Endothelial cell of umbilical vein (primary cell): ENCODE results near the gene ALK. TPM values are rescaled to one million over a fixed set of nuclear protein-coding genes. Genes with fewer than 3 reads are reported as not detected.

Source experiments
- BruUV-seq: library from RNA; stranded (reverse); fragments of 400-500 nt; replicated peaks from 2 replicates; lab custom pipeline; 2021; lab: Mats Ljungman, UMichigan
- CTCF ChIA-PET: fragments of 300-600, 350-600 bp; sonication (Branson Sonifier 250); formaldehyde crosslinking; loops from one replicate; lab custom pipeline; 2021; ENCODE audit warnings: antibody characterized with exemption, inconsistent platforms; lab: Charles Lee
- POLR2A ChIA-PET: fragments of 300-600, 350-600 bp; sonication (Branson Sonifier 250); formaldehyde crosslinking; loops from one replicate; lab custom pipeline; 2021; ENCODE audit warnings: antibody characterized with exemption, inconsistent platforms; lab: Charles Lee
- DNase-seq: peaks from one replicate; pipeline ENCODE4 v3.0.0-alpha.2; 2011; ENCODE audit warnings: low read depth, low spot score
- FAIRE-seq: peaks from 2 replicates; lab custom pipeline; 2011; peaks lifted over from hg19 to GRCh38; lab: Jason Lieb, UNC
- H2AFZ ChIP-seq: 2 replicates; pipeline ENCODE4 v1.6.0; 2012; ENCODE audit warnings: low read depth, low read length, control low read depth, inconsistent platforms
- H3K27ac ChIP-seq: 2 replicates; pipeline ENCODE4 v1.5.1; 2011; ENCODE audit warnings: low read depth, mild to moderate bottlenecking, control low read depth, low read length, moderate library complexity; ENCODE audit not compliant: insufficient read depth
- H3K27me3 ChIP-seq, 2 experiments: 2 replicates each; pipeline versions ENCODE4 v1.6.0 to v1.6.1; 2011; ENCODE audit warnings: low read length in 2 of 2, mixed read lengths in 1 of 2; ENCODE audit not compliant: control insufficient read depth in 2 of 2, insufficient read depth in 2 of 2
- H3K36me3 ChIP-seq, 2 experiments: 2 replicates in 1 of 2; 3 replicates in 1 of 2; pipeline ENCODE4 v1.5.1; 2011; ENCODE audit warnings: low read length in 2 of 2, mild to moderate bottlenecking in 1 of 2, moderate library complexity in 1 of 2; ENCODE audit not compliant: control insufficient read depth in 2 of 2, insufficient read depth in 2 of 2; ENCODE audit errors: extremely low read depth in 1 of 2
- H3K4me1 ChIP-seq: 3 replicates; pipeline ENCODE4 v1.5.1; 2011; ENCODE audit warnings: mild to moderate bottlenecking, low read length; ENCODE audit not compliant: control insufficient read depth, insufficient read depth; ENCODE audit errors: extremely low read depth
- H3K4me2 ChIP-seq: 2 replicates; pipeline ENCODE4 v1.6.1; 2011; ENCODE audit warnings: low read length, control low read depth, mixed read lengths; ENCODE audit not compliant: insufficient read depth
- H3K4me3 ChIP-seq, 3 experiments: fragments of 200-600 bp in 1 of 3; sonication (generic), shearing (Covaris generic) in 1 of 3; replicated peaks in 1 of 3; 2 replicates each; pipeline ENCODE4 v1.5.1; 2011 to 2016; ENCODE audit warnings: control low read depth in 3 of 3, low read length in 3 of 3, mild to moderate bottlenecking in 2 of 3, inconsistent platforms in 1 of 3, low read depth in 1 of 3, moderate library complexity in 1 of 3; ENCODE audit not compliant: insufficient read depth in 1 of 3
- H3K79me2 ChIP-seq: 2 replicates; pipeline ENCODE4 v1.6.0; 2012; ENCODE audit warnings: low read length, inconsistent platforms; ENCODE audit not compliant: control insufficient read depth, insufficient read depth
- H3K9ac ChIP-seq: replicated peaks from 2 replicates; pipeline ENCODE3; 2011; ENCODE audit warnings: low read length, control low read depth; ENCODE audit not compliant: insufficient read depth; ENCODE audit errors: extremely low read depth
- H3K9me1 ChIP-seq: replicated peaks from 3 replicates; pipeline ENCODE4 v1.6.0; 2011; ENCODE audit warnings: mild to moderate bottlenecking, low read length; ENCODE audit not compliant: control insufficient read depth, insufficient read depth; ENCODE audit errors: extremely low read depth
- H3K9me3 ChIP-seq: replicated peaks from 2 replicates; pipeline ENCODE4 v1.5.1; 2012; ENCODE audit warnings: low read length, inconsistent platforms; ENCODE audit not compliant: control insufficient read depth, insufficient read depth
- H4K20me1 ChIP-seq: replicated peaks from 2 replicates; pipeline ENCODE3; 2011; ENCODE audit warnings: mild to moderate bottlenecking, low read length; ENCODE audit not compliant: control insufficient read depth, insufficient read depth; ENCODE audit errors: extremely low read depth
- EZH2 ChIP-seq: IDR thresholded peaks from 2 replicates; pipeline ENCODE4 v1.6.1; 2012; ENCODE audit warnings: borderline replicate concordance, low read depth, mild to moderate bottlenecking, moderate library complexity, low read length, inconsistent platforms; ENCODE audit not compliant: severe bottlenecking
- FOS ChIP-seq: IDR thresholded peaks from 2 replicates; pipeline ENCODE4 v1.6.1; 2011; ENCODE audit warnings: mild to moderate bottlenecking, low read length, moderate library complexity, borderline replicate concordance; ENCODE audit not compliant: insufficient read depth
- GATA2 ChIP-seq: IDR thresholded peaks from 2 replicates; pipeline ENCODE4 v1.7.0; 2011; ENCODE audit warnings: low read depth, mild to moderate bottlenecking, moderate library complexity, mixed read lengths, low read length; ENCODE audit not compliant: insufficient read length, insufficient read depth
- JUN ChIP-seq: IDR thresholded peaks from 2 replicates; pipeline ENCODE4 v1.6.1; 2011; ENCODE audit warnings: borderline replicate concordance, low read depth; ENCODE audit not compliant: insufficient read length, insufficient read depth
- MYC ChIP-seq: IDR thresholded peaks from one replicate; pipeline ENCODE4 v1.6.1; 2011; ENCODE audit warnings: mild to moderate bottlenecking, low read depth, low read length
- POLR2A ChIP-seq: IDR thresholded peaks from 2 replicates; pipeline ENCODE4 v1.6.1; 2012; ENCODE audit warnings: low read depth, mild to moderate bottlenecking, control low read depth, low read length
- POLR2AphosphoS5 ChIP-seq: IDR thresholded peaks from 2 replicates; pipeline ENCODE4 v1.6.1; 2012; ENCODE audit warnings: low read depth, mild to moderate bottlenecking, control low read depth, low read length, moderate library complexity; ENCODE audit not compliant: insufficient read depth
- dilution Hi-C: fragments of 300-500 bp; cut with MboI; formaldehyde crosslinking; loops from one replicate; pipeline ENCODE4 v1.15.0; 2019; ENCODE audit warnings: low sequenced_read_pairs; ENCODE audit not compliant: extremely low pct_ligation_motif_present
- intact Hi-C: fragments of 100-400 bp; cut with micrococcal nuclease; formaldehyde crosslinking; loops from one replicate; pipeline ENCODE4 v1.10.0; 2022
- polyA plus RNA-seq, 4 experiments: library from polyadenylated mRNA; depleted of rRNA in 3 of 4; stranded (reverse) in 3 of 4; unstranded in 1 of 4; fragments of >200 nt; gene quantifications; 2 replicates each; pipeline versions ENCODE4 v1.2.1 to v1.2.3, GENCODE V29; 2011 to 2012; ENCODE audit warnings: missing spikeins in 1 of 4
- total RNA-seq: library from RNA; stranded (reverse); gene quantifications from 2 replicates; pipeline ENCODE4 v1.2.3, GENCODE V29; 2021
- TF ChIP-seq, protein P1 (sequence below): IDR thresholded peaks from 2 replicates; pipeline ENCODE4 v1.6.1; 2011; ENCODE audit not compliant: insufficient read depth, insufficient read length
- TF ChIP-seq, protein P2 (sequence below), 2 donors: IDR thresholded peaks; 1 replicate in 1 of 2; 2 replicates in 1 of 2; pipeline ENCODE4 v1.5.1; 2011; ENCODE audit warnings: low read length in 2 of 2, mild to moderate bottlenecking in 2 of 2, moderate library complexity in 2 of 2, control low read depth in 1 of 2, inconsistent platforms in 1 of 2, low read depth in 1 of 2; ENCODE audit not compliant: insufficient read depth in 1 of 2; ENCODE audit errors: extremely low read depth in 1 of 2

ALK gene
- total and polyA plus RNA-seq, 2 donors (not counting 3 experiments of a cell fraction or from before 2014, with no cell fraction given), result not detected

DNA sequence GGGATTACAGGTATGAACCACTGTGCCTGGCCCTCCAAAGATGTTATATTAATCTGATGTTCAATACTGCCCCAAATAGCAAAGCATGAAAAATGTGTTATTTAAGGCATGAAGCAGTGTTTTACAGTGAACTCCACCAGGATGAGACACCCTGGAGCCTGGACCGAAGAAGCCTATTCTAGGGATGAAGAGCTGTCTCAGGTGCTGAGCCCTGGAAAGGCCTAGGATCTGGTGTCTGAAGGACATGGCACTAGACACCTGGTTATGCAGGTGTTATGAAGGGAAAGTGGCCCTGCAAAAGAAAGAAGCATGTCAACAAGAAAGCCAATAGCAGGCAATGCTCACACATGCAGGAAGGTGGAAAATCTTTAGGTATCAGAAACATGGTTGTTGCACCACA is 431.8 kb downstream of the ALK start:
- ChIA-PET POLR2A (no interaction called here), CTCF (no interaction called here)
- no peaks in the 10 kb centered on the region for H4K20me1 ChIP-seq
- FAIRE-seq (no peak), DNase-seq (no peak)
- H3K27ac ChIP-seq, result no peak overlapping the region
- H3K79me2 ChIP-seq, result no peaks in the 10 kb centered on the region
- no peak overlapping the region for H3K9ac ChIP-seq
- dilution Hi-C loops, result no loop called here
- H3K9me1 ChIP-seq, result no peaks in the 10 kb centered on the region
- H3K4me3 ChIP-seq, result no peak overlapping the region
- no peak overlapping the region for H3K4me2 ChIP-seq
- TF ChIP-seq POLR2A, result no peak
- no peak for TF ChIP-seq FOS
- TF ChIP-seq POLR2AphosphoS5, result no peak
- TF ChIP-seq, protein P1, sequence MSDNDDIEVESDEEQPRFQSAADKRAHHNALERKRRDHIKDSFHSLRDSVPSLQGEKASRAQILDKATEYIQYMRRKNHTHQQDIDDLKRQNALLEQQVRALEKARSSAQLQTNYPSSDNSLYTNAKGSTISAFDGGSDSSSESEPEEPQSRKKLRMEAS, result no peak
- no peak for TF ChIP-seq JUN
- TF ChIP-seq GATA2, result no peak
- H3K27me3 ChIP-seq, result no peaks in the 10 kb centered on the region
- no peaks in the 10 kb centered on the region for H3K36me3 ChIP-seq
- no peaks in the 10 kb centered on the region for H3K4me1 ChIP-seq
- peaks cover 4% of the 10 kb centered on the region for H3K9me3 ChIP-seq
- intact Hi-C loops, result no loop called here
- BruUV-seq, result no TSS peak
- H2AFZ ChIP-seq, result no peak overlapping the region

DNA sequence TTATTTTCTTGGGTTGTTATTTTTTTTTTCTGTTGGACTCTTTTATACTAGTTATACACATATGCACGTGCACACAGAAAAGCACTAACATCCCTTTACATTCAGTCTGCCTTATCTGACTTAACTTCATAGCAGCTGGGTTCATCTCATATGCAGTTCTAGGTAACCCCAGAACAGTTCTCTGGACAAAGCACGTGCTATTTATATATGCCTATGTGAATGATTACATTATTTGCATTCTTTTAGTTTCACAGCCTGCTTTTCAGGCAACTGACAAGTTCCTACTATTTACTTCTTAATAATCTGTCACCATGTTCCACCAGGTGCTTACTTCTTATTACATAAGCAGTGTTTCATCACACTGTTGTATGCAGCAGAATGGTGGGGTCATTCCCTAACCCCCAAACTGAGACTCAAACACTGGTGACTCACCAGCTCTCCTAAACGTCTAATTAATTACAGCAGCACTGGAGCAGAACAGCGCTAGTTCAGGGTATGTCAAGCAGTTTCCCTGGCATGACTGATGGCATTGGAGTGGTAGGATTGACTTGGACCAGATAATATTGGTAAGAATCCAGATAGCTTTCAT is 433.3 kb downstream of the ALK start:
- Histone ChIP-seq H3K4me1 (no peaks in the 10 kb centered on the region), H3K27ac (no peak overlapping the region), H3K4me3 (no peak overlapping the region), H3K9me3 (peaks cover 2% of the 10 kb centered on the region), H3K36me3 (no peaks in the 10 kb centered on the region), H4K20me1 (no peaks in the 10 kb centered on the region), H3K4me2 (no peak overlapping the region), H3K27me3 (no peaks in the 10 kb centered on the region), H3K79me2 (no peaks in the 10 kb centered on the region), H3K9ac (no peak overlapping the region), H3K9me1 (no peaks in the 10 kb centered on the region), H2AFZ (no peak overlapping the region)
- TF ChIP-seq FOS (no peak), POLR2AphosphoS5 (no peak), EZH2 (no peak), GATA2 (no peak), JUN (no peak), POLR2A (no peak), MYC (no peak)
- TF ChIP-seq, protein P2, sequence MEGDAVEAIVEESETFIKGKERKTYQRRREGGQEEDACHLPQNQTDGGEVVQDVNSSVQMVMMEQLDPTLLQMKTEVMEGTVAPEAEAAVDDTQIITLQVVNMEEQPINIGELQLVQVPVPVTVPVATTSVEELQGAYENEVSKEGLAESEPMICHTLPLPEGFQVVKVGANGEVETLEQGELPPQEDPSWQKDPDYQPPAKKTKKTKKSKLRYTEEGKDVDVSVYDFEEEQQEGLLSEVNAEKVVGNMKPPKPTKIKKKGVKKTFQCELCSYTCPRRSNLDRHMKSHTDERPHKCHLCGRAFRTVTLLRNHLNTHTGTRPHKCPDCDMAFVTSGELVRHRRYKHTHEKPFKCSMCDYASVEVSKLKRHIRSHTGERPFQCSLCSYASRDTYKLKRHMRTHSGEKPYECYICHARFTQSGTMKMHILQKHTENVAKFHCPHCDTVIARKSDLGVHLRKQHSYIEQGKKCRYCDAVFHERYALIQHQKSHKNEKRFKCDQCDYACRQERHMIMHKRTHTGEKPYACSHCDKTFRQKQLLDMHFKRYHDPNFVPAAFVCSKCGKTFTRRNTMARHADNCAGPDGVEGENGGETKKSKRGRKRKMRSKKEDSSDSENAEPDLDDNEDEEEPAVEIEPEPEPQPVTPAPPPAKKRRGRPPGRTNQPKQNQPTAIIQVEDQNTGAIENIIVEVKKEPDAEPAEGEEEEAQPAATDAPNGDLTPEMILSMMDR (IDR thresholded peaks at IDR 0.05; ENCODE audit: extremely low read depth in 1 of 2, insufficient read depth in 1 of 2, low read depth in 1 of 2, low read length in 2 of 2), result no peak
- TF ChIP-seq, protein P1, result no peak
- ChIA-PET CTCF (no interaction called here), POLR2A (no interaction called here)
- no peak for DNase-seq
- FAIRE-seq, result no peak
- intact Hi-C loops (no loop called here), dilution Hi-C loops (no loop called here)
- no TSS peak for BruUV-seq
